Breast epithelium (tissue), 3 donors: ENCODE data around the gene SLC25A21.

Source experiments
- POLR2A ChIP-seq: fragments of 450-650 bp; IDR thresholded peaks from one replicate; pipeline ENCODE4 v1.6.1; 2016; ENCODE audit warnings: antibody characterized with exemption, mild to moderate bottlenecking, moderate library complexity
- TF ChIP-seq, protein P1 (sequence below), 3 donors: fragments of 450-650 bp; IDR thresholded peaks; one replicate each; pipeline ENCODE4 v1.5.1; 2016 to 2017; ENCODE audit warnings: antibody characterized with exemption in 3 of 3, mild to moderate bottlenecking in 3 of 3, moderate library complexity in 3 of 3

DNA sequence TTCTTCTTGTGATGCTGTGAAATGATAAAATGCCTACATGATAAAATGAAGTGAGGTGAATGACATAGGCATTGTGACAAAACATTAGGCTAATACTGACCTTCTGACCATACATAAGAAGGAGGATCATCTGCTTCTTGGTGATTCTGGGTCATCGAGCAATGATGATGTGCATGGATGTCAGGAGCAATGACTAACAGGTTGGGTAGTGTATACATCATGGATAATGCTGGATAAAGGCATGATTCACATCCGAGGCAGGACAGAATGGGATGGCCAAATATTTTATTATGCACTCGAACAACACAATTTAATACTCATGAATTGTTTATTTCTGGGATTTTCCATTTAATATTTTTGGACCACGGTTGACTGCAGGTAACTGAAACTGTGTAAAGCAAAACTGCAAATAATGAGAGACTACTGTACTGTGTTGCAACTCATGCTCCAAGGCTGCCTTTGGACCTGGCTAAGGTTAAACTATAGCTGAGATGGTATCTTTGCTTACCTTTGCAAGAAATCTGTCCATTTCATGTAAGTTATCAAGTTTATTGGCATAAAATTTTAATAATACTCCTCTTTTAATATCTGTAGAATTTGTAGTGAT is 7.6 kb upstream of the SLC25A21 start:
- TF ChIP-seq, protein P1, sequence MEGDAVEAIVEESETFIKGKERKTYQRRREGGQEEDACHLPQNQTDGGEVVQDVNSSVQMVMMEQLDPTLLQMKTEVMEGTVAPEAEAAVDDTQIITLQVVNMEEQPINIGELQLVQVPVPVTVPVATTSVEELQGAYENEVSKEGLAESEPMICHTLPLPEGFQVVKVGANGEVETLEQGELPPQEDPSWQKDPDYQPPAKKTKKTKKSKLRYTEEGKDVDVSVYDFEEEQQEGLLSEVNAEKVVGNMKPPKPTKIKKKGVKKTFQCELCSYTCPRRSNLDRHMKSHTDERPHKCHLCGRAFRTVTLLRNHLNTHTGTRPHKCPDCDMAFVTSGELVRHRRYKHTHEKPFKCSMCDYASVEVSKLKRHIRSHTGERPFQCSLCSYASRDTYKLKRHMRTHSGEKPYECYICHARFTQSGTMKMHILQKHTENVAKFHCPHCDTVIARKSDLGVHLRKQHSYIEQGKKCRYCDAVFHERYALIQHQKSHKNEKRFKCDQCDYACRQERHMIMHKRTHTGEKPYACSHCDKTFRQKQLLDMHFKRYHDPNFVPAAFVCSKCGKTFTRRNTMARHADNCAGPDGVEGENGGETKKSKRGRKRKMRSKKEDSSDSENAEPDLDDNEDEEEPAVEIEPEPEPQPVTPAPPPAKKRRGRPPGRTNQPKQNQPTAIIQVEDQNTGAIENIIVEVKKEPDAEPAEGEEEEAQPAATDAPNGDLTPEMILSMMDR (IDR thresholded peaks at IDR 0.05): no peak
- no peak for TF ChIP-seq POLR2A
